ENCODE results near the gene KIAA1549. TPM values are rescaled to one million over a fixed set of nuclear protein-coding genes. Genes with fewer than 3 reads are reported as not detected.

Gene KIAA1549
- total RNA-seq, 4 donors from 2014 or later = 0.83 to 2.1 (median 1.5) TPM

DNA sequence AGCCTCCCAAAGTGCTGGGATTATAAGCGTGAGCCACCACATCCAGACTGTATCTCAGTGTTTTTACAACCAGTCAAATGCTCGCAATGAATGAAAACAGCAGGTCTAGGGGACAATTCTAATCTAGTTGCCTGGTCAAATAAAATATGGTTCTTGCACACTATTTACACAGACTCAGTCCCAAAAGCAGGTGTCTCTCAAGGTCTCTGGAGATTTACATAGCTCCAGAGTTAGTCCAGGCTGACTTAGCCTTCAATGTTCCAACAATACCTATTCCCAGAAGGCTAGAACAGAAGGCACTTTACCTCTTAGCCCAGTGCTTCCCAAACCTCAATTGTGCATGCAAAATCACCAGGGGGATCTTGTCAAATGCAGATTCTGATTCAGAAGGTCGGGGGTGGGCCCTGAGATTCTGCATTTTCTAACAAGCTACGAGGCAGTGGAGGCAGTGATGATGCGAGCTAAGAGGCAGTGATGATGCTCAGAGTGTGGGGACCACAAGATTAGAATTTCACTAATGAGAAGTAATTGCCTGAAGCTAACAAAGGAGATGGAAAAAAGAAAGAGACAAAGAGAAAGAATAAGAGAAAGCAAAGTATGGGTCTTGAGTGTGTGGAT, 6.4 kb downstream of the KIAA1549 start:
- 86% methylated on average over 5 of the region's 5 CpGs for WGBS
- peaks cover under 1% of the 10 kb centered on the region for H3K4me1 ChIP-seq
- H3K27me3 ChIP-seq = peaks cover 9% of the 10 kb centered on the region
- H3K36me3 ChIP-seq = no peaks in the 10 kb centered on the region
- H3K9me3 ChIP-seq = no peaks in the 10 kb centered on the region
- no peak overlapping the region for H3K27ac ChIP-seq
- H3K4me3 ChIP-seq = no peak overlapping the region
- no peak for TF ChIP-seq POLR2AphosphoS5 (IDR thresholded peaks at IDR 0.05)
- TF ChIP-seq POLR2A (IDR thresholded peaks at IDR 0.05) = no peak
- TF ChIP-seq EP300 (IDR thresholded peaks at IDR 0.05) = no peak
- TF ChIP-seq, protein P1, sequence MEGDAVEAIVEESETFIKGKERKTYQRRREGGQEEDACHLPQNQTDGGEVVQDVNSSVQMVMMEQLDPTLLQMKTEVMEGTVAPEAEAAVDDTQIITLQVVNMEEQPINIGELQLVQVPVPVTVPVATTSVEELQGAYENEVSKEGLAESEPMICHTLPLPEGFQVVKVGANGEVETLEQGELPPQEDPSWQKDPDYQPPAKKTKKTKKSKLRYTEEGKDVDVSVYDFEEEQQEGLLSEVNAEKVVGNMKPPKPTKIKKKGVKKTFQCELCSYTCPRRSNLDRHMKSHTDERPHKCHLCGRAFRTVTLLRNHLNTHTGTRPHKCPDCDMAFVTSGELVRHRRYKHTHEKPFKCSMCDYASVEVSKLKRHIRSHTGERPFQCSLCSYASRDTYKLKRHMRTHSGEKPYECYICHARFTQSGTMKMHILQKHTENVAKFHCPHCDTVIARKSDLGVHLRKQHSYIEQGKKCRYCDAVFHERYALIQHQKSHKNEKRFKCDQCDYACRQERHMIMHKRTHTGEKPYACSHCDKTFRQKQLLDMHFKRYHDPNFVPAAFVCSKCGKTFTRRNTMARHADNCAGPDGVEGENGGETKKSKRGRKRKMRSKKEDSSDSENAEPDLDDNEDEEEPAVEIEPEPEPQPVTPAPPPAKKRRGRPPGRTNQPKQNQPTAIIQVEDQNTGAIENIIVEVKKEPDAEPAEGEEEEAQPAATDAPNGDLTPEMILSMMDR (IDR thresholded peaks at IDR 0.05) = no peak
- DNase-seq (ENCODE audit: low spot score in 2 of 2) = no peak

DNA sequence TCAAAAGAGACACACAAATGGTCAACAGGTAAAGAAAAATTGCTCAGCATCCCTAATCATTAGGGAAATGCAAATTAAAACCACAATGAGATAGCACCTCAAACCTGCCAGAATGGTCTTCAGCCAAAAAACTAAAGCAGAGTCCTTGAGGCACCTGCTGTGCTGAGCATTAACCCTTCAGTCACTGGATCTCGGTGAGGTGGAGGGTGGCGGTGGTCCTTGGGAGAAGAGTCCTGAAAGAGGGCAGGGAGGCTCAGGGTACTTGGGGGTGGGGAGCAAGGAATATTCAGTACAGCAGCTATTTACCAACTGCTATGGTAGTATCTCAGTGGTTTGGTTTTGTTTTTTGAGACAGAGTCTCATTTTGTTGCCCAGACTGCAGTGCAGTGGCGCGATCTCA, 7.1 kb downstream of the KIAA1549 start:
- WGBS = 94% methylated on average over 4 of the region's 4 CpGs
- no peaks in the 10 kb centered on the region for H3K4me1 ChIP-seq
- H3K27ac ChIP-seq = no peak overlapping the region
- no peaks in the 10 kb centered on the region for H3K36me3 ChIP-seq
- no peak overlapping the region for H3K4me3 ChIP-seq
- H3K9me3 ChIP-seq = no peaks in the 10 kb centered on the region
- DNase-seq (ENCODE audit: low spot score in 2 of 2) = no peak
- H3K27me3 ChIP-seq = peaks cover 9% of the 10 kb centered on the region
- TF ChIP-seq, protein P1 (IDR thresholded peaks at IDR 0.05) = no peak
- TF ChIP-seq EP300 (IDR thresholded peaks at IDR 0.05) (no peak), POLR2AphosphoS5 (IDR thresholded peaks at IDR 0.05) (no peak), POLR2A (IDR thresholded peaks at IDR 0.05) (no peak)

DNA sequence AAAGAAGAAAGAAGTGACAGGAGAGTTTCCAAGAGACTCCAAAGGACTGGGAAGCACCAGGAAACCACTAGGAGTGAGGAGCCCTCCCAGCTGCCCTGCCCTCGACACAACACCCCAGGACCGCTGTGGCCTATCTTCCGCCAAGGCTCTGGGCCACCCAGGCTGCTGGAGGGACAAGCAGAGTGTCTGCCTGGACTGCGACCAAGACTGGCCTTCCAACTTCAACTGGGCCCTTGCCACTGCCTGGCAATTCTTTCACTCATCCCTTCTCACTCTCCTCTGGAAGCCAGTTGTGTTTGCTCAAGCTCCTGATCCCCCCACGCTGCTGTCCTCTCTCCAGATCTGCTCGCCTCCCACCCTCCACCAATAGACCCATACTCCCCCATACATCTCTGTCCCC, 10.2 kb downstream of the KIAA1549 start:
- WGBS = 88% methylated on average over 6 of the region's 6 CpGs
- Histone ChIP-seq H3K4me1 (no peaks in the 10 kb centered on the region), H3K4me3 (no peak overlapping the region), H3K36me3 (no peaks in the 10 kb centered on the region), H3K9me3 (no peaks in the 10 kb centered on the region), H3K27me3 (no peaks in the 10 kb centered on the region), H3K27ac (no peak overlapping the region)
- TF ChIP-seq, protein P1 (IDR thresholded peaks at IDR 0.05) = no peak
- TF ChIP-seq EP300 (IDR thresholded peaks at IDR 0.05) (no peak), POLR2A (IDR thresholded peaks at IDR 0.05) (no peak), POLR2AphosphoS5 (IDR thresholded peaks at IDR 0.05) (no peak)
- peak in 1 of 2 donors; percentile 56 for DNase-seq (ENCODE audit: low spot score in 2 of 2)

DNA sequence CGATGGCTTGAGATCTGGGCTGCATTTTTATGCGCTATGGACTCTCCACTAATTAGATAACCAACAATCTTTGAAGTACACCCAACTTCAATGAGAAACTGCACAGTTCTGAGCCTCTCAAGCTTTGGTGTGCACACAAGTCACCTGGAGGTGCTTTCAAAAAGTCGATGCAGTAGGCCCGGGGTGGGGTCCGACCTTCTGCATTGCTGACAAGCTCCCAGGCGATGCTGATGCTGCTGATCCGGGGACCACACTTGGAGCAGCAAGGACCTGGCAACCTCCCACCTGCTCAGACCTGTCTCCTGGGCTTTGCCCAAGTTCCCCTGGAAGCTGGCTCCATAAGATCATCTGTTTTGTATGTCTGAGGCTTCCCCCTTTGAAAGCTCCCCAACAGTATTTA, 10.7 kb downstream of the KIAA1549 start:
- Histone ChIP-seq H3K4me1 (no peaks in the 10 kb centered on the region), H3K9me3 (no peaks in the 10 kb centered on the region), H3K27me3 (no peaks in the 10 kb centered on the region), H3K4me3 (no peak overlapping the region), H3K27ac (no peak overlapping the region), H3K36me3 (no peaks in the 10 kb centered on the region)
- 90% methylated on average over 7 of the region's 7 CpGs for WGBS
- DNase-seq (ENCODE audit: low spot score in 2 of 2) = peak in 1 of 2 donors; percentile 76
- TF ChIP-seq, protein P1 (IDR thresholded peaks at IDR 0.05) = no peak
- TF ChIP-seq EP300 (IDR thresholded peaks at IDR 0.05) (no peak), POLR2A (IDR thresholded peaks at IDR 0.05) (no peak), POLR2AphosphoS5 (IDR thresholded peaks at IDR 0.05) (no peak)

DNA sequence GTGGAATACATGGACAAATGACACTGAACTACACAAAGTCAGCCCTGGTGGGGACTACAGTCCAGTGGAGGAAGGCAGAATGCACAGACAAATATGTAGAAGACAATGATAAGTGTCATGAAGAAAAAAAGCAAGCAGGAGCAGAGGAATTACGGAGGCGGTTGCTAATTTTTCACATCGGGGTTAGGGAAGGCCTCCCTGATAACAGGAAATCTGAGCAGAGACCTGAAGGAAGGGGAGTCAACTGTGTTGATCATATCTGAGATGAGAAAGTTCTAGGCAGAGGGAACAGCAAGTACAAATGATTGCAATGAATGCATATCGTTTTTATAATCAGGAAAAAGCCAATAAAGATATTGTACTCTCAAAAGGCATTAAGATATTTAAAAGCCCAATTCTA, 14.0 kb downstream of the KIAA1549 start:
- Histone ChIP-seq H3K36me3 (no peaks in the 10 kb centered on the region), H3K4me1 (no peaks in the 10 kb centered on the region), H3K9me3 (no peaks in the 10 kb centered on the region), H3K27me3 (no peaks in the 10 kb centered on the region), H3K27ac (no peak overlapping the region), H3K4me3 (no peak overlapping the region)
- 69% methylated on average over 4 of the region's 4 CpGs for WGBS
- TF ChIP-seq POLR2A (IDR thresholded peaks at IDR 0.05) = no peak
- TF ChIP-seq, protein P1 (IDR thresholded peaks at IDR 0.05) = no peak
- TF ChIP-seq POLR2AphosphoS5 (IDR thresholded peaks at IDR 0.05) = no peak
- no peak for DNase-seq (ENCODE audit: low spot score in 2 of 2)

All from suprapubic skin (tissue), 4 donors.